ENCODE results near the gene PRDM12.
A peak's percentile ranks its signal among the peaks of the same experiment; 100 is the strongest.

PRDM12 gene

DNA sequence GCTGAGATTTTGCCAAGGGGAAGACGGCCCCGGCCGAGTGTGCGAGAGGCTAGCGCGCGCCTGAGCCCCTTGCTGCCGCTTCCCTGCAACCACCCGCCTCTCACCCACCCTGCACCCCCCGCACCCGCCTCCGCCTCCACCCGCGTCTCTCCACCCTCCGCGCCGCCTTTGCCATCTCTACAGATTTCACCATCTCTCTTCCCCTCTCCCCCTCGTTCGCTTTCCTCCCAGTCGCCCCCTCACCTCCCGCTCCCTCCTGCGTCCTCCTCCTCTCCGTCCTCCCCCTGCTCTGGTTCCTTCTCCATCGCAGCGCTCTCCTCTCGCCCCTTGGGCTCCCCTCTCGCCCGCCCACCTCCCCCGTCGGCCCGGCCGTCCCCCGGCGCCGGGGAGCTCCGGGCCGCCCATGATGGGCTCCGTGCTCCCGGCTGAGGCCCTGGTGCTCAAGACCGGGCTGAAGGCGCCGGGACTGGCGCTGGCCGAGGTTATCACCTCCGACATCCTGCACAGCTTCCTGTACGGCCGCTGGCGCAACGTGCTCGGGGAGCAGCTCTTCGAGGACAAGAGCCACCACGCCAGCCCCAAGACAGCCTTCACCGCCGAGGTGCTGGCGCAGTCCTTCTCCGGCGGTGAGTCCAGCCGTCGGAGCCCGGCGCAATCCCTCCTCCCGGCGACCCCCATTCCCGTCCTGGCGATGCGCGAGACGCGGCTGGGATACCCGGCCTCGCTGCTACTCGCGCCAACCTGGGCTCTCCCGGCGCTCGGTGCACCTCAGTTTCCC lies at the start of gene PRDM12:
Gene PRDM12 (plus strand): TSS at position 344 of the 778 bp plus-strand sequence. CDS start 60 bp downstream, at position 404.
- no peak for DNase-seq (ENCODE audit: low spot score)

- DNase-seq (ENCODE audit: low spot score), result no peak
These were observed 47.9 kb upstream of the PRDM12 start for GRCh38 chr9:130616451-130616850.

GRCh38 chr9:130623466-130623865 lies 40.9 kb upstream of the PRDM12 start:
- DNase-seq (ENCODE audit: low spot score), result no peak

DNA sequence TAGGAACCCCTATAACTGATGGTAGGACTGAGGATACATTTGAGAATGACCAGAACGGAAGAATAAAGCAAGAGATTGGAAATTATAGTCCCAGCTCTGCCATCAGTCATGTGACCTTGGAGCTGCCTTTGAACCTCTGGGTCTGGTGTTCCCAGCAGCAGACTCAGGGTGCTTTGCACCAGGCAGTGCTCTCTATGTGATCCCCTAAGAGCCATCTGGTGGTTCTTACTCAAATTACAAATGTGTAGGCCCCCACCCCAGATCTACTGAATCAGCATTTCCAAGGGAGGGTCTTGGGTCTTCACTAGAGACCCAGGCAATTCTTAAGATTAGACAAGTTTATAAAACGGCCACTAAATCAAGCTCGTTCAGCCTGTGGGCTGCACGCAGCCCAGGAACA lies 40.2 kb upstream of the PRDM12 start:
- DNase-seq (ENCODE audit: low spot score), result no peak

DNA sequence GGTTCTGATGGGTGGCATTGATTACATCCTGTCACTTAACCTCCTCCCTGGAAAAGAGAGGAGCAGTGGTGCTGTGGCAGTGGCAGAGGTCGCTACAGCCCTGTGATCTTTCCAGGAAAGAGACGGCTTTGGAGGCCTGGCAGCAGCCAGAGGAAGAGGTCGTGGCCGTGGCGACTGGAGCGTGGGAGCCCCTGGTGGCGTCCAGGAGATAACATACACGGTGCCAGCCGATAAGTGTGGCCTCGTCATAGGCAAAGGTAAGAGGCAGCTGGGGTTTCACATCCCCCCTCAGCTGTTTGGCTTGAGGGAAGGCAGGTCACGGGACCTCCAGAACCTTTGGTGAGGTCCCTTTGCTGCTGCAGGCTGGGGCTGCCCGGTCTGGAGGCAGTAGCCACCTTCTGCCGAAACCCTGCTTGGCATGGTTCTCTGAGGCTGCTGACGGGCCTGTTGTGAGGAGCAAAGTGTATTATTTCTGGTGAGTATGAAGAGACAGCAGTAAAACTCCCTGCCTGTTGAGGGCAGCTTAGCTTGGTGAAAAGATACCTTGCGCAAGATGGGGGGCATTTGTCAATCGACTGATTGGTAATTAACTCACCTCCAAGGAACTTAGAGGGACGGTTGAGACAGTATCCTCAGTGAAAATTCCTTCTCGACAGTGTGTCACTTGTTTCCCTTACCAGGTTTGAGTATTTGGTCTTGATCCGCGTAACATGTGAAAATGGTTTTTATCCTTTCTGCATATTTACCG lies 38.0 kb upstream of the PRDM12 start:
- DNase-seq (ENCODE audit: low spot score), result no peak

DNA sequence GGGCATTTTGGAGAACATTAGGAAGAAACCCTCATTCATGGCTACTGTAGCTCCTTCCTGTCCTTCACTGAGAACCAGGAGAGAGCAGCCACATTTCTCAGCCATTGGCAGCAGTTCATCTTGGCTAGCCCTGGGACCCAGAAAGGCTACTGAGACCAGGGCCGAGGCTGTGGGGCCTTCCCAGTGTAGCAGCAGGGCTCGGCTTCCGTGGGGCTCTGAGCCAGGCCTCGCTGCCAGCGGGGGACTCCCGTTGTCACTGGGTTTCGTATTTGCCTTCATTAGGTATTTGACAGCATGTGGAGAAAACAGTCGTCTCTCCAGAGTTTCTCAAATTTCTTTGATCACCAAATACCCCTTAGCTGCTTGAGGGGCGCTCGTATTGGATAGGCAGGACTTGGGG lies 37.3 kb upstream of the PRDM12 start:
- peak; percentile 37 for DNase-seq (ENCODE audit: low spot score)

- no peak for DNase-seq (ENCODE audit: low spot score)
These were observed 36.2 kb upstream of the PRDM12 start for GRCh38 chr9:130627896-130628792.

- no peak for DNase-seq (ENCODE audit: low spot score)
These were observed 34.8 kb upstream of the PRDM12 start for GRCh38 chr9:130629443-130630070.

- DNase-seq (ENCODE audit: low spot score), result no peak
These were observed 34.3 kb upstream of the PRDM12 start for GRCh38 chr9:130630071-130630450.

GRCh38 chr9:130630506-130631330 lies 33.7 kb upstream of the PRDM12 start:
- no peak for DNase-seq (ENCODE audit: low spot score)

DNA sequence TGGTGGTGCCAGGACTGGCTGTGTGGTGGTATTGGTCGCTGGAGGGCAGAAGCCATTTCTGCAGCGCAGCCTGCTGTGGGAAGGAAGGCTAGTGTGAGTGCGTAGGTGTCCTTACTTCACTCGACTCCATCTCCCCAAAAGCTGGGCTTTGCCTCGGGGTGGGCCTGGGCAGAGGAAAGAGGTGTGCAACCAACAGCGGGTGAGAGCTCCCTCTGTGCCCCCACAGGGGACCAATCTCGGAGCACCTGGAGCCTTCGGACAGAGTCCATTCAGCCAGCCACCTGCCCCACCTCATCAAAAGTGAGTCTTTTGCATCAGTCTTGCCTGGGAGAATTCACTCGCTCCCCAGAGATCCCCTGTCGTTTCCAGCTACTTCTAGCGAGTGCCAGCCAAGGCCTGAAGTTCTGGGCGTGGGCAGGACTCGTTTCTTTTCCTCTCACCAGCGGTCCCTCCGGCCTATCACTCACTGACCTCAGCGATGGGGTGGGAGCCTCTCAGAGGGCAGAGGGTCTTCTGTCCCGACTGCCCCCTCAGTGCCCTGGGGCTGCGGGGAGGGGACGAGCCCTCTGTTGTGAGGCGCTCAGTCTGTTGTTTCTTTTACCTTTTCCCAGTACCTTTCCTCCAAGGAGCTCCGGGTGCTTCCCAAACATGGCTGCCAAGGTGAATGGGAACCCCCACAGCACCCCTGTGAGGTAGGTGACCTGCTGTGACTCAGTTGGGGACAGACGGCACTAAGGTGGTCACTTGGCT lies 32.9 kb upstream of the PRDM12 start:
- DNase-seq (ENCODE audit: low spot score), result no peak

DNA sequence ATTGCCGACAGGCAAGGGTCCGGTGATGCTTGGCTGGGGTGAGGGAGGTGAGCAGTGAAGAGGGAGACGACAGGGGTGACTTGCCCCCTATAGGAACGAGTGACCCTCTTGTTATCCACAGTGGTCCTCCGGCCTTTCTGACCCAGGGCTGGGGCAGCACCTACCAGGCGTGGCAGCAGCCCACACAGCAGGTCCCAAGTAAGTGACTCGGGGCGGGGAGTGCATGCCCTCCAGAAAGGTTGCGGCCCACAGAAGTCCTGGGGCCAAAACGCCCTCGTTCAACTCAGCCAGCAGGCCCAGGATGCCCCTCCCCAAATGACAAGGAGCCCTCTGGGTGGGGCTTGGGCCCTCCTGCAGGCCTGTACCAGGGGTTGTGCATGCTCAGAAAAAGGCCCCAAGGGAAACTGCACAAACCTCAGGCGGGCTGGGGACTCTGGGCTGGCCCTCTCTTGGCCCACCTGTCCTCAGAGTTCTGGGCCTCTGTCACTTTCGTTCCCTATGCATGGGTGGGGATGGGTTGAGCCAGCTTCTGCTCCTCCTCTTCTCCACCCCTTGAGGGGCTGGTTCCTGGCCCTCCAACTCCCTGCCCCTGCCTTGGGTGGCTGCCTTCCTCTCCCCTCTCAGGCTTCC lies 32.2 kb upstream of the PRDM12 start:
- no peak for DNase-seq (ENCODE audit: low spot score)

GRCh38 chr9:130632841-130633240 lies 31.6 kb upstream of the PRDM12 start:
- no peak for DNase-seq (ENCODE audit: low spot score)

- no peak for DNase-seq (ENCODE audit: low spot score)
These were observed 30.8 kb upstream of the PRDM12 start for GRCh38 chr9:130633336-130634190.

DNA sequence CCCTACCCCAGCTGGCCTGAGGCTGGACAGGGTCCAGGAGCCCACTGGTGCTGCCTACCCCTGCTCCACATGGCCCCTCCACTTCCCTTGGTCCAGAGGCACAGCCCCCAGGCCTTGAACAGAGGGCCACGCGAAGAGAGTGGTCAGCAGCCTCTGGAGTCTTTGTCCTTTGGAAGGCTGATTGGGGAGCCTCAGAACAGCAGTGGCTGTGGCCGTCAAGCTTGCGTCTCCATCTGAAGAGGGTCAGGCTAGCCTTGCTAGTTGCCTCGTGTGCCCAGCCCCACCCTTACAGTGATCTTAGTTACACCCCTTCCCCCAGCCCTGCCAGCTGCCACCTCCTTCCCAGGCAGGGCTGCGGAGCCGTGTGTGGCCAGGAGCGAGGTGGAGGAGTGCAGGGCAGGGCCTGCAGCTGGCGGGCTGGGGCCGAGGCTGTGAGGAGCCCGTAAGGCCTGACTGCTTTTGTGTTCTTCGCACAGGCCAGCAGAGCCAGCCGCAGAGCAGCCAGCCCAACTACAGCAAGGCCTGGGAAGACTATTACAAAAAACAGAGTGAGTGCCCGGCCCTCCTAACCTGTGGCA lies 30.1 kb upstream of the PRDM12 start:
- no peak for DNase-seq (ENCODE audit: low spot score)

- DNase-seq (ENCODE audit: low spot score), result no peak
These were observed 29.6 kb upstream of the PRDM12 start for GRCh38 chr9:130634801-130635200.

- DNase-seq (ENCODE audit: low spot score), result no peak
These were observed 29.1 kb upstream of the PRDM12 start for GRCh38 chr9:130635306-130635705.
